ENCODE results near the gene PTCH2. TPM values are rescaled to one million over a fixed set of nuclear protein-coding genes. Genes with fewer than 3 reads are reported as not detected.

The PTCH2 gene
- total RNA-seq, 1 experiment from 2014 or later = 1.1 TPM

GRCh38 chr1:44784094-44785028 lies 58.7 kb downstream of the PTCH2 start (continued):
- 0 out of 2 replicates have a peak, but pooled peaks have one; percentile 16 for TF ChIP-seq CTCF (IDR thresholded peaks at IDR 0.05)
- TF ChIP-seq MAX (CRISPR knock-in tag; IDR thresholded peaks at IDR 0.05) = peak; percentile 95
- TF ChIP-seq ETV6 (CRISPR knock-in tag; IDR thresholded peaks at IDR 0.05) = 0 out of 2 replicates have a peak, but pooled peaks have one; percentile 44
- TF ChIP-seq IRF1 (CRISPR knock-in tag; IDR thresholded peaks at IDR 0.05) = no peak
- TF ChIP-seq ESRRA (CRISPR knock-in tag; IDR thresholded peaks at IDR 0.05; ENCODE audit: borderline replicate concordance) = peak; percentile 61; the same call in 1 of the 2 replicates
- 0 out of 2 replicates have a peak, but pooled peaks have one; percentile 11 for TF ChIP-seq ZNF121 (CRISPR knock-in tag; IDR thresholded peaks at IDR 0.05)
- TF ChIP-seq E2F5 (CRISPR knock-in tag; IDR thresholded peaks at IDR 0.05) = 0 out of 2 replicates have a peak, but pooled peaks have one; percentile 14
- TF ChIP-seq CDX4 (CRISPR knock-in tag; IDR thresholded peaks at IDR 0.05; ENCODE audit: borderline replicate concordance) = no peak
- TF ChIP-seq NR1H2 (CRISPR knock-in tag; IDR thresholded peaks at IDR 0.05) = no peak
- TF ChIP-seq HMGXB4 (CRISPR knock-in tag; IDR thresholded peaks at IDR 0.05) = peak; percentile 58; the same call in 1 of the 2 replicates
- no peak for TF ChIP-seq PRDM15 (CRISPR knock-in tag; IDR thresholded peaks at IDR 0.05)
- peak; percentile 94; the same call in 1 of the 2 replicates for TF ChIP-seq CBFB (CRISPR knock-in tag; IDR thresholded peaks at IDR 0.05; ENCODE audit: low read depth)
- 0 out of 2 replicates have a peak, but pooled peaks have one; percentile 49 for TF ChIP-seq SP1 (CRISPR knock-in tag; conservative IDR thresholded peaks at IDR 0.05)
- TF ChIP-seq GRHL2 (CRISPR knock-in tag; IDR thresholded peaks at IDR 0.05; ENCODE audit: insufficient replicate concordance, severe bottlenecking) = no peak
- no peak for TF ChIP-seq RORB (CRISPR knock-in tag; IDR thresholded peaks at IDR 0.05)
- no peak for TF ChIP-seq ZNF317 (CRISPR knock-in tag; IDR thresholded peaks at IDR 0.05; ENCODE audit: borderline replicate concordance, low read depth)
- TF ChIP-seq NR3C1 (CRISPR knock-in tag; conservative IDR thresholded peaks at IDR 0.05; ENCODE audit: low read depth) = peak; percentile 83; the same call in 1 of the 2 replicates
- peak; percentile 77; the same call in 1 of the 2 replicates for TF ChIP-seq ZBTB43 (CRISPR knock-in tag; IDR thresholded peaks at IDR 0.05)
- TF ChIP-seq E2F1 (CRISPR knock-in tag; IDR thresholded peaks at IDR 0.05) = peak; percentile 53; the same call in 1 of the 2 replicates
- TF ChIP-seq GABPB1 (CRISPR knock-in tag; IDR thresholded peaks at IDR 0.05) = 0 out of 2 replicates have a peak, but pooled peaks have one; percentile 55
- no peak for TF ChIP-seq TEAD1 (CRISPR knock-in tag; IDR thresholded peaks at IDR 0.05)
- TF ChIP-seq USF1 (CRISPR knock-in tag; IDR thresholded peaks at IDR 0.05) = peak; percentile 23; the same call in 1 of the 2 replicates

All from WTC11 (cell line).